SK-N-SH (cell line): ENCODE measurements around the gene RECK. TPM values are rescaled to one million over a fixed set of nuclear protein-coding genes. Genes with fewer than 3 reads are reported as not detected.

Experiments
- CTCF ChIA-PET: fragments of 300-600, 350-600 bp; formaldehyde crosslinking; extraction: SDS; loops from one replicate; lab custom pipeline; 2021; lab: Yijun Ruan, JAX
- POLR2A ChIA-PET: fragments of 350-600 bp; sonication (Branson Sonifier 250); formaldehyde crosslinking; extraction: SDS; loops from one replicate; lab custom pipeline; 2020; ENCODE audit warnings: antibody characterized with exemption, inconsistent platforms; lab: Yijun Ruan, JAX
- DNase-seq: peaks from one replicate; pipeline ENCODE4 v3.0.0; 2012
- H2AFZ ChIP-seq: fragments of 200-600 bp; sonication (generic); 2 replicates; pipeline ENCODE4 v1.8.1; 2016; ENCODE audit warnings: antibody characterized with exemption, mild to moderate bottlenecking, low read depth
- H3F3A ChIP-seq: fragments of 200-600 bp; sonication (generic); replicated peaks from 2 replicates; pipeline ENCODE3; 2016; ENCODE audit warnings: antibody characterized with exemption, mild to moderate bottlenecking; ENCODE audit not compliant: insufficient read depth
- H3K27ac ChIP-seq, 2 experiments: fragments of 200-500 bp in 1 of 2; fragments of 200-600 bp in 1 of 2; sonication (Bioruptor generic) in 1 of 2; sonication (generic), shearing (Covaris generic) in 1 of 2; 2 replicates each; pipeline versions ENCODE4 v1.5.1 to v1.6.1; 2014 to 2016; ENCODE audit warnings: low read depth in 2 of 2, inconsistent platforms in 1 of 2, low read length in 1 of 2, mild to moderate bottlenecking in 1 of 2, mixed read lengths in 1 of 2
- H3K27me3 ChIP-seq: fragments of 200-600 bp; sonication (generic), shearing (Covaris generic); 2 replicates; pipeline ENCODE4 v1.6.1; 2016; ENCODE audit warnings: mixed run types; ENCODE audit not compliant: insufficient read depth
- H3K36me3 ChIP-seq, 2 experiments: fragments of 200-500 bp in 1 of 2; fragments of 200-600 bp in 1 of 2; sonication (Bioruptor generic) in 1 of 2; sonication (generic) in 1 of 2; replicated peaks in 1 of 2; 2 replicates each; pipeline versions ENCODE3 to v1.5.1; 2014 to 2016; ENCODE audit warnings: low read length in 1 of 2, mild to moderate bottlenecking in 1 of 2; ENCODE audit not compliant: insufficient read depth in 2 of 2, control insufficient read depth in 1 of 2
- H3K4me1 ChIP-seq, 2 experiments: fragments of 200-500 bp in 1 of 2; fragments of 200-600 bp in 1 of 2; sonication (Bioruptor generic) in 1 of 2; sonication (generic), shearing (Covaris generic) in 1 of 2; 2 replicates each; pipeline versions ENCODE4 v1.5.1 to v1.6.1; 2014 to 2016; ENCODE audit warnings: low read depth in 1 of 2, low read length in 1 of 2, mixed run types in 1 of 2; ENCODE audit not compliant: insufficient read depth in 2 of 2, control insufficient read depth in 1 of 2
- H3K4me2 ChIP-seq: fragments of 200-600 bp; sonication (generic), shearing (Covaris generic); 2 replicates; pipeline ENCODE4 v1.6.1; 2017; ENCODE audit warnings: mixed run types
- H3K4me3 ChIP-seq, 2 experiments: fragments of 200-500 bp in 1 of 2; fragments of 200-600 bp in 1 of 2; sonication (Bioruptor generic) in 1 of 2; sonication (generic), shearing (Covaris generic) in 1 of 2; 2 replicates each; pipeline versions ENCODE4 v1.5.1 to v1.8.1; 2014 to 2016; ENCODE audit warnings: low read depth in 2 of 2, inconsistent platforms in 1 of 2, low read length in 1 of 2, mild to moderate bottlenecking in 1 of 2, mixed read lengths in 1 of 2, moderate library complexity in 1 of 2
- H3K79me2 ChIP-seq: fragments of 200-600 bp; sonication (generic); 2 replicates; pipeline ENCODE4 v1.8.1; 2017; ENCODE audit warnings: mild to moderate bottlenecking; ENCODE audit not compliant: insufficient read depth
- H3K9ac ChIP-seq: fragments of 200-600 bp; sonication (generic); 2 replicates; pipeline ENCODE4 v1.6.1; 2017; ENCODE audit warnings: mixed run types
- H3K9me2 ChIP-seq: fragments of 200-600 bp; sonication (generic); 2 replicates; pipeline ENCODE4 v1.6.1; 2017; ENCODE audit warnings: mixed run types
- H3K9me3 ChIP-seq: fragments of 200-600 bp; sonication (generic); 2 replicates; pipeline ENCODE4 v1.6.1; 2017; ENCODE audit warnings: mixed run types, mild to moderate bottlenecking, moderate library complexity
- H4K20me1 ChIP-seq: fragments of 200-600 bp; sonication (generic); 2 replicates; pipeline ENCODE4 v1.6.1; 2017; ENCODE audit warnings: mild to moderate bottlenecking, mixed run types; ENCODE audit not compliant: insufficient read depth
- ELF1 ChIP-seq: IDR thresholded peaks from 2 replicates; pipeline ENCODE4 v1.4.0; 2012
- EZH2phosphoT487 ChIP-seq: fragments of 200-600 bp; sonication (generic); IDR thresholded peaks from 2 replicates; pipeline ENCODE4 v1.6.1; 2017; ENCODE audit warnings: low read depth, mixed run types, mild to moderate bottlenecking, antibody characterized with exemption, moderate library complexity, borderline replicate concordance
- FOSL2 ChIP-seq: IDR thresholded peaks from 2 replicates; pipeline ENCODE4 v1.4.0; 2012; ENCODE audit warnings: low read depth, mild to moderate bottlenecking, moderate library complexity, borderline replicate concordance
- GABPA ChIP-seq: IDR thresholded peaks from 2 replicates; pipeline ENCODE4 v1.4.0; 2012; ENCODE audit warnings: low read depth, mild to moderate bottlenecking
- GATA2 ChIP-seq: sonication (generic); formaldehyde crosslinking; IDR thresholded peaks from 2 replicates; pipeline ENCODE4 v1.5.0; 2020; ENCODE audit warnings: mild to moderate bottlenecking, missing genetic modification reagents
- IRF3 ChIP-seq: fragments of 150-350 bp; IDR thresholded peaks from 2 replicates; pipeline ENCODE4 v1.6.1; 2016; ENCODE audit warnings: mild to moderate bottlenecking, low read depth, low read length
- JUND ChIP-seq: IDR thresholded peaks from 2 replicates; pipeline ENCODE4 v1.4.0; 2012
- MAX ChIP-seq: IDR thresholded peaks from 2 replicates; pipeline ENCODE4 v1.4.0; 2012; ENCODE audit warnings: low read depth
- MXI1 ChIP-seq: IDR thresholded peaks from 2 replicates; pipeline ENCODE4 v1.6.1; 2012; ENCODE audit warnings: mild to moderate bottlenecking, low read depth, low read length, improper control_type of control experiment
- POLR2AphosphoS5 ChIP-seq: IDR thresholded peaks from 2 replicates; pipeline ENCODE4 v1.6.1; 2012; ENCODE audit warnings: low read depth, low read length
- RAD21 ChIP-seq: IDR thresholded peaks from 2 replicates; pipeline ENCODE4 v1.6.1; 2012; ENCODE audit warnings: mild to moderate bottlenecking, low read length
- RCOR1 ChIP-seq: fragments of 150-350 bp; IDR thresholded peaks from 2 replicates; pipeline ENCODE4 v1.6.1; 2017; ENCODE audit warnings: antibody characterized with exemption, low read length
- REST ChIP-seq: IDR thresholded peaks from 2 replicates; pipeline ENCODE4 v1.6.1; 2012; ENCODE audit warnings: mild to moderate bottlenecking, low read depth, low read length, moderate library complexity
- RFX5 ChIP-seq: IDR thresholded peaks from 2 replicates; pipeline ENCODE4 v1.6.1; 2012; ENCODE audit warnings: mild to moderate bottlenecking, improper control_type of control experiment, low read length
- RXRA ChIP-seq: IDR thresholded peaks from 2 replicates; pipeline ENCODE4 v1.4.0; 2012; ENCODE audit warnings: low read depth, mild to moderate bottlenecking, borderline replicate concordance
- TAF1 ChIP-seq: IDR thresholded peaks from 2 replicates; pipeline ENCODE4 v1.6.1; 2012; ENCODE audit warnings: low read depth, mild to moderate bottlenecking, low read length, moderate library complexity, borderline replicate concordance
- TCF12 ChIP-seq: IDR thresholded peaks from 2 replicates; pipeline ENCODE4 v1.4.0; 2012
- ZBTB33 ChIP-seq: IDR thresholded peaks from 2 replicates; pipeline ENCODE4 v1.4.0; 2012; ENCODE audit warnings: low read depth, borderline replicate concordance
- WGBS: methylation state at CpG from one replicate; pipeline ENCODE4 v1.1.6; 2017; ENCODE audit warnings: low lambda C conversion rate; 5-methylcytosine and 5-hydroxymethylcytosine counted together
- polyA plus RNA-seq, 3 experiments: library from polyadenylated mRNA; depleted of rRNA; stranded (reverse); fragments of >200 nt; gene quantifications; 2 replicates each; pipeline ENCODE4 v1.2.3, GENCODE V29; 2012

The RECK gene
- polyA plus RNA-seq, 1 of the 3 experiments (the other 2 are of a cell fraction): 22.8 TPM

GRCh38 chr9:36045610-36046009, 8.9 kb downstream of the RECK start:
- H3F3A ChIP-seq: peaks cover 29% of the 10 kb centered on the region
- TF ChIP-seq ELF1 (no peak), POLR2AphosphoS5 (no peak), GABPA (no peak), ZBTB33 (no peak), EZH2phosphoT487 (no peak), RXRA (no peak), IRF3 (no peak), RAD21 (no peak), TCF12 (no peak), MXI1 (peak; percentile 90), MAX (0 out of 2 replicates have a peak, but pooled peaks have one; percentile 34), RCOR1 (no peak)
- no peak overlapping the region for H2AFZ ChIP-seq
- CTCF ChIA-PET: interaction anchor here (0.6 to 1.7 kb wide), 5 partner anchors 7 to 285 kb away, joined by 3 to 6 read pairs (median 4); no protein-coding TSS in a partner anchor
- H4K20me1 ChIP-seq: peaks cover 60% of the 10 kb centered on the region
- no peak overlapping the region for H3K4me2 ChIP-seq
- H3K9ac ChIP-seq: no peak overlapping the region
- H3K79me2 ChIP-seq: peaks cover 100% of the 10 kb centered on the region
- H3K27me3 ChIP-seq: no peaks in the 10 kb centered on the region
- no peaks in the 10 kb centered on the region for H3K9me2 ChIP-seq
- H3K36me3 ChIP-seq: peaks cover 0 to 24% of the 10 kb centered on the region in 2 experiments
- no peak overlapping the region; a peak in 1 of 4 replicates for H3K27ac ChIP-seq
- H3K4me3 ChIP-seq: no peak overlapping the region
- DNase-seq: no peak
- peaks cover 9 to 17% of the 10 kb centered on the region in 2 experiments; a peak in 3 of 4 replicates for H3K4me1 ChIP-seq
- POLR2A ChIA-PET: interaction anchor here (0.7 kb wide), 1 partner anchor 442 kb away, joined by 3 read pairs; no protein-coding TSS in a partner anchor
- H3K9me3 ChIP-seq: peaks cover 4% of the 10 kb centered on the region; the same call in 1 of the 2 replicates
- 54% methylated on average over 2 of the region's 2 CpGs for WGBS

GRCh38 chr9:36046923-36047322, 10.2 kb downstream of the RECK start:
- Histone ChIP-seq H3K4me2 (no peak overlapping the region), H3K4me3 (no peak overlapping the region), H3K27ac (no peak overlapping the region; a peak in 1 of 4 replicates), H3K79me2 (peaks cover 100% of the 10 kb centered on the region), H3K9me3 (peaks cover 4% of the 10 kb centered on the region; the same call in 1 of the 2 replicates), H3K9me2 (no peaks in the 10 kb centered on the region), H4K20me1 (peaks cover 72% of the 10 kb centered on the region), H3K4me1 (peaks cover 9 to 17% of the 10 kb centered on the region in 2 experiments; a peak in 3 of 4 replicates), H2AFZ (no peak overlapping the region), H3K27me3 (no peaks in the 10 kb centered on the region), H3F3A (peaks cover 20% of the 10 kb centered on the region), H3K36me3 (peaks cover 0 to 29% of the 10 kb centered on the region in 2 experiments), H3K9ac (no peak overlapping the region)
- 18% methylated on average over 1 of the region's 2 CpGs for WGBS
- ChIA-PET CTCF (interaction anchor here (1.3 to 1.7 kb wide), 2 partner anchors 8 to 9 kb away, joined by 3 to 5 read pairs; no protein-coding TSS in a partner anchor), POLR2A (no interaction called here)
- DNase-seq: no peak
- TF ChIP-seq IRF3 (no peak), TAF1 (no peak), REST (no peak), RXRA (no peak), EZH2phosphoT487 (no peak), GATA2 (CRISPR knock-in tag) (no peak), POLR2AphosphoS5 (no peak), JUND (no peak), RFX5 (no peak), FOSL2 (no peak)
